ENCODE measurements around the gene ANKRD55. TPM values are rescaled to one million over a fixed set of nuclear protein-coding genes. Genes with fewer than 3 reads are reported as not detected.
"Not testable (repeated sequence)": the region's sequence is repeated elsewhere in the genome, so short reads cannot be mapped to it uniquely, and the experiment has no call there.

The ANKRD55 gene
- total and polyA plus RNA-seq, 12 donors: 0.01 to 0.72 TPM; not detected in 10

- WGBS, 2 donors: 98% methylated on average over 6 of the region's 6 CpGs
- no peak for TF ChIP-seq CTCF (IDR thresholded peaks at IDR 0.05)
- intact Hi-C loops (cut with DNase I): no loop called here
- DNase-seq (no peak), ATAC-seq (no peak)
- no peak overlapping the region for H3K4me3 ChIP-seq
- peaks cover 0 to 10% (median 0%) of the 10 kb centered on the region in 11 donors for H3K9me3 ChIP-seq
- peaks cover 0 to 14% (median 0%) of the 10 kb centered on the region in 9 donors for H3K4me1 ChIP-seq
- H3K36me3 ChIP-seq: no peaks in the 10 kb centered on the region
- H3K27ac ChIP-seq: no peak overlapping the region
- no peaks in the 10 kb centered on the region for H3K27me3 ChIP-seq
These were observed 13.6 kb upstream of the ANKRD55 start for GRCh38 chr5:56246769-56247168.

GRCh38 chr5:56245481-56245880, 12.4 kb upstream of the ANKRD55 start:
- Histone ChIP-seq H3K27me3 (no peaks in the 10 kb centered on the region), H3K36me3 (no peaks in the 10 kb centered on the region), H3K27ac (no peak overlapping the region), H3K9me3 (peaks cover 0 to 13% (median 0%) of the 10 kb centered on the region in 11 donors), H3K4me3 (no peak overlapping the region), H3K4me1 (peaks cover 0 to 14% (median 0%) of the 10 kb centered on the region in 9 donors)
- TF ChIP-seq CTCF (IDR thresholded peaks at IDR 0.05): no peak
- intact Hi-C loops (cut with DNase I): no loop called here
- no peak for ATAC-seq
- no peak for DNase-seq
- 98 to 99% methylated on average over 2 of the region's 2 CpGs for WGBS, 2 donors

- TF ChIP-seq CTCF (IDR thresholded peaks at IDR 0.05): no peak
- no peak overlapping the region for H3K27ac ChIP-seq
- intact Hi-C loops (cut with DNase I): no loop called here
- H3K4me3 ChIP-seq: no peak overlapping the region
- ATAC-seq (no peak), DNase-seq (no peak)
- no peaks in the 10 kb centered on the region for H3K27me3 ChIP-seq
- peaks cover 0 to 14% (median 0%) of the 10 kb centered on the region in 9 donors for H3K4me1 ChIP-seq
- peaks cover 0 to 16% (median 0%) of the 10 kb centered on the region in 11 donors for H3K9me3 ChIP-seq
- no peaks in the 10 kb centered on the region for H3K36me3 ChIP-seq
These were observed 11.5 kb upstream of the ANKRD55 start for GRCh38 chr5:56244627-56245026.

GRCh38 chr5:56242271-56242670, 9.1 kb upstream of the ANKRD55 start:
- H3K4me1 ChIP-seq; H3K27ac ChIP-seq; intact Hi-C loops (cut with DNase I); DNase-seq; H3K4me3 ChIP-seq; ATAC-seq; H3K36me3 ChIP-seq; H3K27me3 ChIP-seq: not testable (repeated sequence)
- peaks cover 0 to 34% (median 0%) of the 10 kb centered on the region in 11 donors for H3K9me3 ChIP-seq
- WGBS, 2 donors: 90 to 94% methylated on average over 1 of the region's 1 CpG

- Histone ChIP-seq H3K27me3 (peaks cover 0 to 17% (median 0%) of the 10 kb centered on the region in 7 donors), H3K4me1 (no peaks in the 10 kb centered on the region), H3K27ac (no peak overlapping the region), H3K36me3 (no peaks in the 10 kb centered on the region), H3K4me3 (no peak overlapping the region), H3K9me3 (no peaks in the 10 kb centered on the region)
- no peak for TF ChIP-seq CTCF (IDR thresholded peaks at IDR 0.05)
- intact Hi-C loops (cut with DNase I): no loop called here
- 81 to 96% methylated on average over 1 of the region's 1 CpG for WGBS, 2 donors
- no peak for DNase-seq
- no peak for ATAC-seq
These were observed 592 bp downstream of the ANKRD55 start for GRCh38 chr5:56232538-56232937.
